Measurements from ENCODE around the gene EOMES. TPM values are rescaled to one million over a fixed set of nuclear protein-coding genes. Genes with fewer than 3 reads are reported as not detected.
A peak's percentile ranks its signal among the peaks of the same experiment; 100 is the strongest.

The EOMES gene
- total and polyA plus RNA-seq, 2 experiments from 2014 or later = 0.10 TPM

- 0 out of 2 replicates have a peak, but pooled peaks have one; percentile 17 for TF ChIP-seq ZNF462 (CRISPR knock-in tag; IDR thresholded peaks at IDR 0.05)
- no peak for TF ChIP-seq ZNF331 (CRISPR knock-in tag; IDR thresholded peaks at IDR 0.05; ENCODE audit: low read depth)
- no peak for TF ChIP-seq CTCF (conservative IDR thresholded peaks at IDR 0.05; ENCODE audit: low read depth in 2 of 2)
- no peak for TF ChIP-seq EZH2 (IDR thresholded peaks at IDR 0.05; ENCODE audit: low read depth, unreplicated experiment)
Observed at GRCh38 chr3:27680517-27681246, 41.4 kb downstream of the EOMES start (continued).

- Histone ChIP-seq H3K36me3 (ENCODE audit: insufficient read depth) (no peaks in the 10 kb centered on the region), H3K27me3 (ENCODE audit: insufficient read depth) (no peaks in the 10 kb centered on the region), H3K27ac (ENCODE audit: low read depth) (peak overlapping the region; percentile 84; the same call in 1 of the 2 replicates), H4K20me1 (replicated peaks; ENCODE audit: insufficient read depth) (no peaks in the 10 kb centered on the region), H2AFZ (no peak overlapping the region), H3F3A (replicated peaks; ENCODE audit: low read depth) (peaks cover 4% of the 10 kb centered on the region; the same call in 1 of the 2 replicates), H3K4me2 (no peak overlapping the region), H3K4me1 (ENCODE audit: insufficient read depth) (peaks cover 9% of the 10 kb centered on the region; the same call in 1 of the 2 replicates), H3K79me2 (replicated peaks; ENCODE audit: insufficient read depth) (no peaks in the 10 kb centered on the region), H3K4me3 (no peak overlapping the region), H3K9me2 (ENCODE audit: insufficient read depth) (no peaks in the 10 kb centered on the region)
- Mint-ChIP-seq H3K27me3 (ENCODE audit: insufficient read depth, low read depth, poor library complexity) (peaks cover 2% of the 10 kb centered on the region), H3K27ac (peak overlapping the region; percentile 88; the same call in 1 of the 2 replicates), H3K4me3 (no peak overlapping the region), H3K9me3 (no peaks in the 10 kb centered on the region; the same call in 2 of the 3 replicates), H3K4me1 (peaks cover 13% of the 10 kb centered on the region), H3K36me3 (ENCODE audit: low read depth) (no peaks in the 10 kb centered on the region)
- ATAC-seq (no peak), DNase-seq (ENCODE audit: low spot score) (no peak)
- TF ChIP-seq JUNB (IDR thresholded peaks at IDR 0.05; ENCODE audit: unreplicated experiment) = no peak
- no peak for TF ChIP-seq STAT1 (IDR thresholded peaks at IDR 0.05; ENCODE audit: unreplicated experiment)
- no peak for TF ChIP-seq CREB1 (CRISPR knock-in tag; IDR thresholded peaks at IDR 0.05; ENCODE audit: low read depth)
Observed at GRCh38 chr3:27679691-27680090, 42.4 kb downstream of the EOMES start.
